Stimulated activated CD8-positive, alpha-beta memory T cell treated with anti-CD3 and anti-CD28 coated beads, Interleukin-12 subunit alpha, Interleukin-12 subunit beta, amount 100 ng/mL, for 1 hour (primary cell): Measurements from ENCODE around the gene CRTC1.

ENCODE experiments used
- DNase-seq: peaks from one replicate; pipeline ENCODE4 v3.0.0-alpha.2; 2020; ENCODE audit warnings: low read depth

CRTC1 gene

DNA sequence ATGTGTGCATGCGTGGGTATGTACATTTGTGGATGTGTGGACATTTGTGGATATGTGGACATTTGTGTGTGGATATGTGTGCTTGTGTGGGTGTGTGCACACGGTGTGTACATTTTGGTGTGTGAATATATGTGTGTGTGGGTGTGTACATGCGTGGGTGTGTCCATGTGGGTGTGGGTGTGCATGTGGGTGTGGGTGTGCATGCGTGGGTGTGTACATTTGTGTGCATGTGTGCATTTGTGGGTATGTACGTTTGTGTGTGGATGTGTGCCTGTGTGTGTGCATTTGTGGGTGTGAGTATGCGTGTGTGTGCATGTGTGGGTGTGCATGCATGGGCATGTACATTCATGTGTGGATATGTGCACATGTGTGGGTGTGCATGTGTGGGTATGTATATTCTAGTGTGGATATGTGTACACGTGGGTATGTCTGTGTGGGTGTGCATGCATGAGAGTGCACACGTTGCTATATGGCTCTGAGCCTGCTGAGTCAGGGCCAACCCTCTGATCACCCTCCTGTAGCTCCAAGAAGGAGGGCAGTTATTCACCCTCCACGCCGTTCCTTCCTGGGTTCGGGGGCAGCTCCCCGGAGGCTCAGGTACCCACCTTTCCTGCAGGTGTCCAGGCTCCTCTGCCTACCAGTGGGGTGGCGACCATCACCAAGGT, 87.3 kb downstream of the CRTC1 start:
- DNase-seq = no peak

DNA sequence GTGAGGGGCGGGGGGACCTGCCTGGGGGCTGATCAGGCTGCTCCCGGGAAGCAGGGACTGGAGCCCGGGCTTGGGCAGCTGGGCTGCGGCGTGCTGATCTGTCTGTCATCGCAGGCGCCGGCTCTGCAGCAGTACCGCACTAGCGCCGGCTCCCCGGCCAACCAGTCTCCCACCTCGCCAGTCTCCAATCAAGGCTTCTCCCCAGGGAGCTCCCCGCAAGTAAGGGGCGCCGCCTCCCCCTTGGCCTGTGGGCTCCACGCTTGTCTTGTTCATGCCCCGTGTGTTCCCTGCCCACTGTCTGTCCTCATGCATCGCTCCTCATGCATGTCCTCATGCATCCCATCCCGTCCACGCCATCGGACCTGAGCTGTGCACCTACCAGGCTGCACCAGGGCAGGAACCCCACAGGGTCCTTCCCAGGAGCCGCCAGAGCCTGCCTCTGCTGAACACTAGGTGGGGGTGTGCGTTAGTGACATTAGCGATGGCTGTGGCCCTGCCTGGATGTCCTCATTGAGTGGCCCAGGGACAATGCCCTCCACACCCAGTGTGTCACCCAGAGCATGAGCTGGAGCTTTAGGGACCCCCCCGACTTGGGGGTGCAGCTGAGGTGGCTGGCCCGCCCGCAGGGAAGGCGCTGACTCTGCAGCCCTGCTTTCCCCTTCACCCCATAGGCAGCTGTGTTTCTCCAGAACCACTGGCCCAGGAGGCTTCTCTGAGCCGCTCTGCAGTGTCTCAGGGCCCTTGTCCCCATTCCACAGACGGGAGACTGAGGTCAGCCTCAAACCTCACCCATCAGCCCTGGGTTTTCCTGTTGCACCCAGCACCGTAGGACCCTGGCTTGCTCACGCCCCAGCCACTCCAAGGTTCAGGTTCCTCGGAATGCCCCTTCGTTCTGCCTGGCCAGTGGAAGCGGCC, 88.1 kb downstream of the CRTC1 start:
- DNase-seq = no peak

DNA sequence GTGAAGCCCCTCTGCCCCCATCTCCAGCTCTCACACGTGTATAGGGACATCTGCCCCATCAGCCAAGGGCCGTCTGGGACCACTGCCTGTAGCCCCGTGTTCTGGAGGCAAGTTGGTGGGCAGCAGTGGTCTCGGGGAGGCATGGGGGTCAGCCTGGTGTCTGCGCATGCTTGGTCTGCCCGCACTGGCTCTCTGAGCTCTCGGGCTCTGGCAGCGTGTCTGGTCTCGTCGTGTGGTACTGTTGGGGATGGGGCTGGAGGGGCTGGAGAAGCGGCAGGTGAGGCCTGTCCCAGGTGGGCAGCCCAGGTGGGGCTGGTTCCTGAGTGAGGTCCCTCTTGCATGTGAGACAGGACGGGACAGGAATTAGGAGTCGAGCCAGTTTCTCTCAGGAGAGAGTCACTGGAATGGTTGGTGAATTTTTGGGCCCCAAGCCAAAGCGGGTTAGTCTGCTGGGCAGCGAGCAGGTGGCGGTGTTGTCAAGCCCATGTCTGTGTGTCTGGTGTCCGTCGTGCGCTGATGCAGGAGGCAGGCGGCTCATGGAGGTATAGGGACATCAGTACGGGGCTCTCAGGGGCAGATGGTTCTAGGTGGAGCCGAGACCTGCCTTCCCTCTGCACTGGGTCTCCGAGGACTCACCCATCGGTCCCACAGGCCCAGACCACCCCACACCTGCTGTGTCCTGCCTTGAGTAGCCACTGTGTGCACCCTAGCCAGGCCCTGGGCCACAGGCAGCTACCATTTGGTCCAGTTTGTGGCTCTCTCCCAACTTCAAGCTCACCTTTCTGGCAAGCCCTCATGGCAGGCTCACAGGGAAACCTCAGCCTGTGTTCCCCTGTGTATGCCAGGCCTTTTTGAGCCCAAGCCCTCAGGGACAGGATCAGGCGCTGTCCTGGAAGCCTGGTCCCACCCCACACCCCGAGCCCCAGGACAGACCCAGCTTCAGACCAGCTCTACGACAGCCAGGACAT, 89.4 kb downstream of the CRTC1 start:
- no peak for DNase-seq

DNA sequence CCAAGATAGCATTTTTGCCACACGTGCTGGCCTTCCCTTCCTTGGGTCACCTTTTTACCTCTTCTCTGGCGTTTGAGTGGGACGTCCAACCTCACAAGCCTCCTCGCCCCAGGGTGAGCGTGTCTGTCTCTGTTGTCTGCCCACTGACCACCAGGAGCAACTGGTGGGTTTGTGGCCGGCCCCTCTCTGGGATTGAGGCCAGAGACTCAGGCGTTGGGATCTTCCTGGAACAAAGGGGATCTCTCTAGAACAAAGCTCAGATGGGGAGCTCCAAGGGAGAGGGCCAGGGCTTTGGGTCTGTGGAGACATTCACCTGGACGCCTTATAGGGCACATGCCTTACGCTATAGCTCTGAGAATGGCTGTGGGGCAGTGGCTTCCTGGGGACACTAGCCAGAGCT, 90.2 kb downstream of the CRTC1 start:
- no peak for DNase-seq

DNA sequence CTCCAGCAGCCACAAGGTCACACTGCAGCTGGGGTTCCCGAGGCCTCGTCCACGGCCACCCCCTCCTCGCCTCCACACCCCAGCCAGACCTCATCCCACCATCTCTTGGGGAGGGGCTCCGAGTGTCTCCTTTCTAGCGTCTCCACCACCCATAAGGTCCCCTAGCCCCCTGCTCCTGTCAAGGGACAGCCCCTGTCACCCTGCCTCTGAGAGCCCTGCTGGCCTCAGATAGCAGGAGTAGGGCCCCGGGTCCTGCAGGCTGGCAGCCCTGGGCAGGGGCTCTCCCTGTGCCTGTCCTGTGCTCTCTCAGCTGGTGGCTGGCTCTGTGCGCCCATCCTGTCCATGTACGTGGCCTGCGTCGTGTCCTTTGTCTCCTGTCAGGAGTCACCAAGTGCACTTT, 90.6 kb downstream of the CRTC1 start:
- DNase-seq = no peak

DNA sequence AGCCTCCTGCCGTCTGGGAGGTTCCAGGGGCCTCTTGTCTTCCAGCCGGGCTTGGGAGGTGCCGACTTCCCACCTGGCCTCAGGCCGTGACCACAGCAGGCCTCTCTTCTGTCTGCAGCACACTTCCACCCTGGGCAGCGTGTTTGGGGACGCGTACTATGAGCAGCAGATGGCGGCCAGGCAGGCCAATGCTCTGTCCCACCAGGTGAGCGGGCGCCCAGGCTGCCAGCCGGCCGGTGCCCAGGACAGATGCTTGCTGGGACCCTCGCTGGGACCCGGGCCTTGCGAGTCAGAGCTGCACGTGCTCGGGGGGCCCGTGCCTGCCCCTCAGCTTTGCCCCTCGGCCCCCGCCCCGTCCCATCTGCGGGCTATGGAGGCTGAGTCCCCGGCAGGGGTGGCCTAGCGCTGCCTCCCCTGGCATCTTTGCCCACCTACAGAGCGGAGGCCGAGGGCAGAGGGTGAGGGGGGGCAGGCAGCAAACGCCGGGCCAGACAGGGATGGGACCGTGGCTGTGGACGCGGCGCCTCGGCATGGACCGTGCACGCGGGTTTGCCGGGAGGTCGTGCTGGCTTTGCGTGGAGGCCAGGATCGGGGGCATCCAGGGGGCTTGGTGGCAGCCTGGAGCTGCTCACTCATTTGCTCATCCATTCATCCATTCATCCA, 91.4 kb downstream of the CRTC1 start:
- DNase-seq = no peak

DNA sequence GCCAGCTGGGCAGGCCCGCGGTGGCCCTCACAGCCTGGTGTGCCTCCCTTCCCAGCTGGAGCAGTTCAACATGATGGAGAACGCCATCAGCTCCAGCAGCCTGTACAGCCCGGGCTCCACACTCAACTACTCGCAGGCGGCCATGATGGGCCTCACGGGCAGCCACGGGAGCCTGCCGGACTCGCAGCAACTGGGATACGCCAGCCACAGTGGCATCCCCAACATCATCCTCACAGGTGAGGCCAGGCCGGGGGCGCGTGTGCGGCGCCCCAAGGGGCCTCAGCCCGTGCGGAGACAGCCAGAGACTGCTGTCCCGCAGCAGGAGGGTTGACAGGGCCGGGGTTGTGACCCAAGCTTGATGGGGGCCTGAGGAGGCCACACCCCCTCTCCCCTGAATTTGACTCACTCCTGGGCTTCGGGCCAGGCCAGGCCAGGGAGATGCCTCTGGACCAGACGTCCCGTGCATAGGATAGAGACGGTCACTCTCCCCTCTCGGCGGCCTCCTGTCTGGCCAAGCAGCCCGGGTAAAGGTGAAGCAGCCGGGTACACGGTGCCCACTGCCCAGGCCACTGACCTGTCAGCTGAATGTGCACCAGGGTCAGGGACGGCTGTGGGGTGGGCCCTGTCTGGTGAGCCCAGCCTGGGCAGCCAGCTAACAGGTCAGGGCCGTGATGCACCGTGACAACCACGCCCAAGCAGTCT, 92.3 kb downstream of the CRTC1 start:
- DNase-seq = no peak

DNA sequence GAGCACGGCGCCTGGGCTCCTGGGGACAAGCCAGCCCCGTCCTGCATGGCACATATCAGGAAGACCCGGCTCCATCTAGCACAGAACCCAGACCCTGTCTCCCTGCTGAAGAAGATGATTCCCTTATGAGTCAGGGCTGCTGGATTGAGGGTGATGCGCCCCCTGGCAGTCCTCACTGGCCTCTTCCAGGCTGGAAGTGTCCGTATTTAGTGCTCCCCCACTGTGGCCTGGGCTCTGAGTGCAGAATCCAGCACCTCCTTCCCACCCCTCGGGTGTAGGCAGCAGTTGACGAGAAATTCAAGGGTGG, 92.8 kb downstream of the CRTC1 start:
- DNase-seq = no peak

DNA sequence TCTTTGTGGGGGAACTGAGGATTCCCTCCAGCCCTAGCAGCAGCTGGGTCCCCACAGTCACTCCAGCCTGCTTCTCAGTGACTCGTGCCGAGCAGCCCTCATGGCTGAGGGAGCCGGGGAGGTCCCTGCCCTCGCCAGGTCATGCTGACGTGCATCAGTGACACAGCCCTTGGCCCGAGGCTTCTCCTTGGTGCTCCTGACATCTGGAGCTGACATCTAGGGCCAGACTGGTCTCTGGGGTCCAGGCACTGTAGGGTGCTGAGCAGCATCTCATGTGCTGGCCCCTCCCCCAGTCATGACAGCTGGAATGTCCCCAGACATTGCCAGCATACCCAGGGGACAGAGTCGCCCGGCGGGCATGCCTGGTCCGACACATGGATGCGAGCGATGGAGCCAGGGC, 93.3 kb downstream of the CRTC1 start:
- no peak for DNase-seq

DNA sequence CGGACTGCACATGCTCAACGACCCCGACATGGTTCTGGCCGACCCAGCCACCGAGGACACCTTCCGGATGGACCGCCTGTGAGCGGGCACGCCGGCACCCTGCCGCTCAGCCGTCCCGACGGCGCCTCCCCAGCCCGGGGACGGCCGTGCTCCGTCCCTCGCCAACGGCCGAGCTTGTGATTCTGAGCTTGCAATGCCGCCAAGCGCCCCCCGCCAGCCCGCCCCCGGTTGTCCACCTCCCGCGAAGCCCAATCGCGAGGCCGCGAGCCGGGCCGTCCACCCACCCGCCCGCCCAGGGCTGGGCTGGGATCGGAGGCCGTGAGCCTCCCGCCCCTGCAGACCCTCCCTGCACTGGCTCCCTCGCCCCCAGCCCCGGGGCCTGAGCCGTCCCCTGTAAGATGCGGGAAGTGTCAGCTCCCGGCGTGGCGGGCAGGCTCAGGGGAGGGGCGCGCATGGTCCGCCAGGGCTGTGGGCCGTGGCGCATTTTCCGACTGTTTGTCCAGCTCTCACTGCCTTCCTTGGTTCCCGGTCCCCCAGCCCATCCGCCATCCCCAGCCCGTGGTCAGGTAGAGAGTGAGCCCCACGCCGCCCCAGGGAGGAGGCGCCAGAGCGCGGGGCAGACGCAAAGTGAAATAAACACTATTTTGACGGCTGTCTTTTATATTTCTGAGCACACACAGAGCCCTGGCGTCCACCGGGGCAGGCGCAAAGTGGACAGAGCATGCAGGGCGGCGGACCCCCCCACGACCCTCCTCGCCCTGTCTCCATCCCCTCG, 94.0 kb downstream of the CRTC1 start:
- no peak for DNase-seq

DNA sequence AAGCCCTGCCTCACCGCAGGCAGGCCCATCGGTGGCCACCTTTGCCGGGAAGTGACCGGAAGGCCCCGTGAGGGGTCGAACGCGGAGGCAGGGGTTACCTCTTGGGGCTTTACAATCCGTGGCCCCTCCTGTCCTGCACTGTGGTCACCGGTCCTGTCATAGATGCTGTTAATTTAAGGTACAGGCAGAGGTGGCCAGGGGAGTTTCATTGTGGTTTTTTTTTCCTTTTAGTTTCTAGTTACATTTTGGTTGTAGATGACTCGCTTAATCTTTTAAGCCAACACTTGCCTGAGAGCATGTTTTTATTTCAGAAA, 94.6 kb downstream of the CRTC1 start:
- no peak for DNase-seq

DNA sequence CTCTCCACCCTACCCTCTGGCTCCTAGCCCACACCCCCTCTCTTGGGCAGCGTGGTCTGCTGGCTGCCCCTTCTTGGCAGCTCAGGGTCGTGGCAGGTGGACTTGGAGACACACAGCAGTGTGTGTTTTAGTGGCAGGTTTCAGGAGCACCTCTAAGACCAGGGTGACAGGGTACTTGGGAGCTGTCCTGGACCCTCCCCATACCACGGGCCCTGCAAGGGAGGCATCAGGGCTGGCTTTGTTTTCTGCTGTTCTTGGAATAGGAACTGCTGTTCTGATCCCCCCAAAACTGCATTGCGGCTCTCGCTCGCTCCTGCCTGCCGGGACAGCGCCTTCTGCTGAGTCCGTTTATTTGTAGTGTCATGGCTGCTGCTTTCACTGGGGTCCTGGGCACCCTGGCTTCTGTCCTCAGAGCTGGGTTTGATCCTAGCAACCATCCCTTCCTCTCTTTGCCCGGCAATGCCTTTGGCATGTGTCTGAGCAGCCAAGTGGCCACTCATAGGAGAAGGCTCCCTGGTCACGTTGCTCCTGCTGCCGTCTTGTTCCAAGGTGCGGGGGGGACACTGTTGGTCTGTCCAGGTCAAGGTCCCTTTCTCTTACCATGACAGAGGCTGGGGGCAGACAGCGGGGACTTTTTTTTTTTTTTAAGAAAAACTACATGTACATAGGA, 95.5 kb downstream of the CRTC1 start:
- no peak for DNase-seq

DNA sequence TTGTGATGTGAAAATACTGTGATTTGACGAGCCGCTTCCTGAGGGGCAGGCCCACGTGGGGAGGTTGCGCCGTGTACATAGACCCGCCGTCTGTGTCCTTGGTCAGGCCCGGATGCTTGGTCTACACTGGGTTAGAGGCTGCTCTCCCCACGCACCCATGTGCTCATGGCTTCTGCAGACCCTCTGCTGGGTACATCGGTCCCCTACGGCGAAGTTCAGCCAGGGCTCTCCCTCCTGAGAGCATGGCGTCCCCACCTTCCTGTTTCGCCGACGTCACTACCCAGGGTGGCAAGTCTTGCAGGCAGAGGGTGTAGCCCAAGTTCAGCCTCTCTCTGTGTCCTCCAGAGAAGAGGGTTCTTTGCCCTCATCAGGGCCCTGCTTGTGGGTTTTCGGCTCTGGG, 96.6 kb downstream of the CRTC1 start:
- DNase-seq = no peak

DNA sequence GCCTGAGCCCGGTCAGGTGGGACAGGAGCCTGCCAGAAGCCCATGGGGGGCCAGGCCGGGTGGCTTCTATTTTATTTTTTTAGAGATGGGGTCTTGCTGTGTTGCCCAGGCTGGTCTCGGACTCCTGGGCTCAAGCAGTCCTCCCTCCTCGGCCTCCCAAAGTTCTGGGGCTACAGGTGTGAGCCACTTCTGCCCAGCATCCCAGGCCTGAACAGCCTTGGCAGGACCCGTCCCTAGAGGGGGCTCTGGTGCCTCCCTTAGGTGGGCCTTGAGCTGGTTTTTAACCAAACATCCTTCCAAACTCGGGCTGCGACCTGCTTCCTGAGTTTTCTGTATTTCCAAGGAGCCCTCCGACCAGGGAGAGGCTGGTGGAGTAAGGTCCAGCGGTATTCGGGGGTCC, 97.2 kb downstream of the CRTC1 start:
- no peak for DNase-seq

DNA sequence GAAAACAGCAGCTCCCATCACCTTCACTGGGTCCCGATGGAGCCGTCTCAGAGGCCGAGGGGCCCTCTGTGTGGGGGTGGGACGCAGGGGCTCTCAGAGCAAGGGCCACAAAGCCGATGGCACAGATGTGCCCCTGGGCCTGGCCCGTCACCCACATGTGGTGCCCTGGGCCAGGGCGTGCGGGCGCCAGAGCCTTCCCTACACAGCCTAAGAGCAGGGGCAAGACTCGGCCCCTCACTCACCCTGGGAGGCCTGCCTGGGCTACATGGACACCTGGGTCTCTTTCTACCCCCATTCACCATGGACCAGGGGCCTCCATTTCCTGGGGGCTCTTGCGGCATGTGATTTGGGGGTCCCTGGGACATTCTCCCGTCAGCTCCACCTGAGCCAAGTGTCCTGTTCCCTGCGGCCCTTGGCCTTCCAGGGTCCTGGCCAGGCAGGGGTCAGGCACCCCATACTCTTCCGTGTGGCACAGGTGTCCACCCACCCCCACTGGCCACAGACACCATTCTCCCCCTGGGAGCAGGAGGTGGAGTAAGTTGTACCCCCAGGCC, 97.6 kb downstream of the CRTC1 start:
- DNase-seq = no peak

DNA sequence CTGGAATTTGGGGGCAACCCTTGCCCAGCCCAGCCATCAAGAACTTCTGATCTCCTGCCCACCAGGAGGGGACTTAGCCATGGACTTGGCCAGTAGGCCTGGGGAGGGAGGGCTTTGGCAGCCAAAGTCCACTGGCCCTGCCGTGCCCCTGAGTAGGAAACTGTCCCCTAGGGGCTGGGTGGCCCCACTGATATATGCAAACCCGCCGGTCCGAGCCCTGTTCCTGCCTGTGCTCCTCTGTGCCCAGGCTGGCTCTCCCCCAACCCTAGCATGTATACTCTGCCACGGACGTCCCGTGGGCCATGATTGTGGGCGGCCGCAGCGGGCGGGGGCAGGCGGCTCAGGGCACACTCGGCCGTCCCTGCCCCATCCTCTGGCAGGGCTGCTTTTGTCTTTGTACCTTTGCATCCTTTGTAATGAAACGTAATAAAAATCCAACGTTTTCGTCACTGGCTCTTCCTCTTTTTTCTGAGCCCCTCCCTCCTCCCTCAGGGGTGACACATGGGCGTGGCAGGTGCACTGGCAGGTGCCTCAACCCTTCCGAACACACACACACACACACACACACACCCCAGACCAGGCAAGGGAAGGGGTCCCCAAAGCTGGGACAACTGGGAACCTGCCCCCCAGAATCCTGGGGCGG, 98.5 kb downstream of the CRTC1 start:
- no peak for DNase-seq

DNA sequence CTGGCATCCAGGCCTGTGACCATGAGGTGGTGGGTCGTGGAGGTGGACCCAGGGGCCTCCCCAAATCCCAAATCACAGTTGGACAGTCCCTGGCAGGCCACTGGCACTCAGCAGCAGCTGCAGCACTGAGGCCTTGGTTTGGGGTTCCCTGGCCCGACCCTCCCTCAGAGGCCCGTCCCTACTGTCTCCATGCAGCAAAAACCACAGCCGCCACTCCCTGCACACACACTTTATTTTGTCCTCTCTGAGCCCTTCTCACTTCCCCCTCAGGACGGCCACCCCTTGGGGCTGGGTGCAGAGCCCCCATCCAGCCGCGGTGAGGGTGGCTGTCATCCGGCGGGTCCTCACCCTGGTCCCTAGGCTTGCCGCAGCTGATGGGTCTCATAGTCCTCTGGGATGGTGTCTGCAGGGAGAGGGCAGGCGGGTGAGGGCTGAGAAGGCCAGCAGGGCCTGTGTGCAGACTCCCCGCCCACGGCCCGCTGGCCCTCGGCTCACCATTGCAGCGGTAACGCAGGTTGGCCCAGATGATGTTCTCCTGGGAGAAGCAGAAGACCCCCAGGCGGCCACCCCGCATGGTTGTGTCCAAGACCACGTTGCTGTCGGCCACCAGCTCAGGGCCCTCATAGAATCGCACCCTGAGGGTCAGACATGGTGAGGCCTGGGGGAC, 99.2 kb downstream of the CRTC1 start:
- no peak for DNase-seq

DNA sequence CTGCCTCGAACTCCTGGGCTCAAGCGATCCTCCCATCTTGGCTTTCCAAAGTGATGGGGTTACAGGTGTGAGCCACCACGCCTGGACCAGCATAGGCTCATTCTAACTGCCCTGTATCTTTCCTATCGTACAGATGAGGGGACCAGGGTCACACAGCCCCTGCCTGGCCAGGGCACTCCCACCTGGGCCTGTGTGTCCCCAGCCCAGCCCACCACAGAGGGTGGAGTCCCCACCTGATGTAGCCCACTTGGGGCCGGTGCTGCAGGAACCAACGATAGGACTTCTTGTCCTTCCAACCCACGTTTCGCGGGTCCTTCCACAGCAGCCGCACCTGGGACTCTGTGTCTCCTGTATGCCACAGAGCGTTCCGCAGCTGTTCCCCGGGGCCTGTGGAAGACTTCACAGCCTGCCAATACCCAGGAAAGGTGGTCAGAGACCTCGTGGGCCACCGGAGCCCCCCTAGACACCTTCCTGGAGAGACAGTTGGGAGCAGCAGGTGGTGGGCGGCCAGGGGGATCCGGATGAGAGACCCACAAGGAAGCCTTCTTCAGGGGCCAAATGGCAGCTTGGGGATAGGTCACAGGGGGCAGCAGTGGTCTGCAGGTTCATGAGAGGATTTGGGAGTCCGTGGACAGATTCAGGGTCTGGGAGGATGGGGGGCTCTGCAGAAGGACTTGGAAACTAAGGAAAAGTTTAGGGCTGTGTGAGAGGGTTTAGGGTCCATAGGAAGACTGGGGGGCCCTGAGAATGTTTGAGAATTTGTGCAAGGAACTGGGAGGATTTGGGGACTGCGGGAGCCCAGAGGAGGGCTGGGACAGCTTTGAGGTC, 100.7 kb downstream of the CRTC1 start:
- DNase-seq = no peak
